ENCODE measurements around the gene COG3. TPM values are rescaled to one million over a fixed set of nuclear protein-coding genes. Genes with fewer than 3 reads are reported as not detected.

COG3 gene
- total RNA-seq, 4 donors from 2014 or later, result 31.9 to 41.9 (median 33.4) TPM

DNA sequence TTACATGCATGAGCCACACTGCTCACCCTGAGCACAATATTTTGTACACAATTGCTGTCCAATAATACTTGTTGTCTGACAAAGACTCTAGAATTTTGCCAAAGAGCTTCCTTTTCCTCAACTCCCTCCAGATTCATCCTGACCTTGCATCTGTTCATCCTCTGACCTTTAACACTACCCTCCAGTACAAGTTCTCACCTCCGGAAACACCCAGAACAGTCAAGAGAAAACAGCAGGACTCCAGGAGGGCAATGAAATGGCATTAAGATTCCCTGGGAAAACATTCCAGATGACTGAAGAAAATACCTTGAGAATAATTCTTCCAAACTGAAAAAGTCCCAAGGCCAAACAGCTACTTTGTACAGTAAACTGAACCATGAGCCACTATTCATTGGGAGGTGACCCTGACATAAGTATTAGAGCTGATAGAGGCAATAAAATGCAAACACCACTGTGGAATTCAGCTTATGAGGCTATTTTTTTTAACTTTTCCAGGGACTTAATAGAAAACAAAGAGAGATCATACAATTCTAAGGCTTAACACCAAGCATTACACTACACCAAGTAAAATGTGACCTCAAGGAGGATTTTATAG, 15.7 kb upstream of the COG3 start:
- WGBS, 2 donors, result 83 to 95% methylated on average over 1 of the region's 1 CpG
- TF ChIP-seq POLR2A (IDR thresholded peaks at IDR 0.05), result no peak
- TF ChIP-seq, protein P1, sequence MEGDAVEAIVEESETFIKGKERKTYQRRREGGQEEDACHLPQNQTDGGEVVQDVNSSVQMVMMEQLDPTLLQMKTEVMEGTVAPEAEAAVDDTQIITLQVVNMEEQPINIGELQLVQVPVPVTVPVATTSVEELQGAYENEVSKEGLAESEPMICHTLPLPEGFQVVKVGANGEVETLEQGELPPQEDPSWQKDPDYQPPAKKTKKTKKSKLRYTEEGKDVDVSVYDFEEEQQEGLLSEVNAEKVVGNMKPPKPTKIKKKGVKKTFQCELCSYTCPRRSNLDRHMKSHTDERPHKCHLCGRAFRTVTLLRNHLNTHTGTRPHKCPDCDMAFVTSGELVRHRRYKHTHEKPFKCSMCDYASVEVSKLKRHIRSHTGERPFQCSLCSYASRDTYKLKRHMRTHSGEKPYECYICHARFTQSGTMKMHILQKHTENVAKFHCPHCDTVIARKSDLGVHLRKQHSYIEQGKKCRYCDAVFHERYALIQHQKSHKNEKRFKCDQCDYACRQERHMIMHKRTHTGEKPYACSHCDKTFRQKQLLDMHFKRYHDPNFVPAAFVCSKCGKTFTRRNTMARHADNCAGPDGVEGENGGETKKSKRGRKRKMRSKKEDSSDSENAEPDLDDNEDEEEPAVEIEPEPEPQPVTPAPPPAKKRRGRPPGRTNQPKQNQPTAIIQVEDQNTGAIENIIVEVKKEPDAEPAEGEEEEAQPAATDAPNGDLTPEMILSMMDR (IDR thresholded peaks at IDR 0.05), result no peak
- intact Hi-C loops (cut with DNase I; ENCODE audit: low total_unique reads), result no loop called here
- no peak overlapping the region for H3K4me3 ChIP-seq (ENCODE audit: low read depth, poor library complexity, severe bottlenecking)
- no peak for DNase-seq (ENCODE audit: low spot score in 2 of 2)

DNA sequence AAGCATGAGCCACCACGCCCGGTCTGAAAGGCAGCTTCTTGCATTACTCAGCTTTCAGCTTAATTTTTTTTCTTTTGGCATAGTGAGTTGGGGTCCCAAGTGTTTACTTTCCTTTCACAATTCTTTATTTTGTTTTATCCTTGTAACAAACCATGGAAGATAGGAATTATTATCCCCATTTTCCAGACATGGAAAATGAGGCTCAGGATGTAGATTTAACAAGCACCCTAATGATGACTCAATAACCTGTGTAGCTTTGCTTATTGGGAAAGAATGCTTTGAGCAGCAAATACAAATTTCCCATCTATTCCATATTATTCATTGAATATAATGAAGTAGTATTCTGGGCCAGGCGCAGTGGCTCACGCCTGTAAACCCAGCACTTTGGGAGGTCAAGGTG, 13.5 kb upstream of the COG3 start:
- no peak for DNase-seq (ENCODE audit: low spot score in 2 of 2)
- 89 to 90% methylated on average over 4 of the region's 4 CpGs for WGBS, 2 donors
- intact Hi-C loops (cut with DNase I; ENCODE audit: low total_unique reads), result no loop called here
- TF ChIP-seq, protein P1 (IDR thresholded peaks at IDR 0.05), result no peak
- no peak for TF ChIP-seq POLR2A (IDR thresholded peaks at IDR 0.05)
- H3K4me3 ChIP-seq (ENCODE audit: low read depth, poor library complexity, severe bottlenecking), result no peak overlapping the region

DNA sequence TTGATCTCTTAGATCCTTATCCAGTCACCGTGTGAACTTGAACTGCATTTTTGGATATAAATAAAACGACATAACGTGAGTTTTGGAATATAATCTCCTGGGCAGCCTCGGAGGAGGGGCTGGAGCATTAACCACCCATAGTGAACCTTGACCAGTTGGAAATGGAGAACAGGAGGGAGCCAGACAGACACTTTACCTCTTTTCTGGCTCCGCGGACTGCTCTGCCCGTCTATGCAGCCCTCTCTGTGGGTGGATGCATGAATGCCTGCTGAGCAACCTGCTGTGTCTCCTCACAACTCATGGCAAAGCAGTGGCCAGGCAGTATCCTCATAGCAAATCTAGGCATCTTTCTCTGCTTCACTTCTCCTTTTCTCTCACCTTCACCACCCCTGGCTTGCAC, 10.5 kb upstream of the COG3 start:
- DNase-seq (ENCODE audit: low spot score in 2 of 2), result no peak
- TF ChIP-seq POLR2A (IDR thresholded peaks at IDR 0.05), result no peak
- TF ChIP-seq, protein P1 (IDR thresholded peaks at IDR 0.05), result no peak
- 71 to 88% methylated on average over 7 of the region's 7 CpGs for WGBS, 2 donors
- no peak overlapping the region for H3K4me3 ChIP-seq (ENCODE audit: low read depth, poor library complexity, severe bottlenecking)
- intact Hi-C loops (cut with DNase I; ENCODE audit: low total_unique reads), result no loop called here

DNA sequence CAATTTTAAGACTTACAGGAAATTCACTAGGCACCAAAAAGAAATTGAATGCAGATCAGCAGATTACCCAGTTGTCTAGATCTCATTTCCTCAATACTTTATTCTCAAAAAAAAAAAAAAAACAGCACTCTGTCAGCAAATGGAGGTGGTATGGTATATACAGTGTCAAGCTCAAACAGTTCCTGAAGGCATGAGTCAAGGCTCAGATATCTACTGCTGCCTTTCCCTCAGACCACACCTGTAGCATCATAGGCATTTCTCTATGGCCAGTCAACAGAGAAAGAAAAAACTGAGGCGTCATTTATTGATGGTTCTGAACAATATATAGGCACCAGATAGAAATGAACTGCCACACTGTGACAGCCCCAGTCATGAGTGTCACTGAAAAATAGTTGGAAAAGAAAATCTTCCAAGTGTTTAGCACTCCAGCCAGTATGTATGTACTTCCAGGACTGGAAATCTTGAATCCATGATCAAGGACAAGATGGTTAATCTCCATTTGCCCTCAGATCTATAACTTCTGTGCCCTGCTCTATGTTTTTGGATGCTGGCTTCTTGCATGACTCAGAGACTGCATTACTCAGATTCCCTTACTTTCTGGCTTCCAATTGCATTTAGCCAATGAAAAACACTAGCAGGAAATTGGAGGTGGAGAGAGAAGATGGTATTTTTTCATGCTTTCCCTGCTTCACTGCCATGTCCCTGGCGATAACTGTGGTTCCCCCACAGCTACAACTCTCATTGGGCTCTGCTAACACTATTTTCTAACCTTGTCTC, 8.4 kb upstream of the COG3 start:
- no peak for DNase-seq (ENCODE audit: low spot score in 2 of 2)
- WGBS, 2 donors, result 80 to 94% methylated on average over 2 of the region's 2 CpGs
- H3K4me3 ChIP-seq (ENCODE audit: low read depth, poor library complexity, severe bottlenecking), result no peak overlapping the region
- intact Hi-C loops (cut with DNase I; ENCODE audit: low total_unique reads), result no loop called here
- no peak for TF ChIP-seq POLR2A (IDR thresholded peaks at IDR 0.05)
- TF ChIP-seq, protein P1 (IDR thresholded peaks at IDR 0.05), result no peak

DNA sequence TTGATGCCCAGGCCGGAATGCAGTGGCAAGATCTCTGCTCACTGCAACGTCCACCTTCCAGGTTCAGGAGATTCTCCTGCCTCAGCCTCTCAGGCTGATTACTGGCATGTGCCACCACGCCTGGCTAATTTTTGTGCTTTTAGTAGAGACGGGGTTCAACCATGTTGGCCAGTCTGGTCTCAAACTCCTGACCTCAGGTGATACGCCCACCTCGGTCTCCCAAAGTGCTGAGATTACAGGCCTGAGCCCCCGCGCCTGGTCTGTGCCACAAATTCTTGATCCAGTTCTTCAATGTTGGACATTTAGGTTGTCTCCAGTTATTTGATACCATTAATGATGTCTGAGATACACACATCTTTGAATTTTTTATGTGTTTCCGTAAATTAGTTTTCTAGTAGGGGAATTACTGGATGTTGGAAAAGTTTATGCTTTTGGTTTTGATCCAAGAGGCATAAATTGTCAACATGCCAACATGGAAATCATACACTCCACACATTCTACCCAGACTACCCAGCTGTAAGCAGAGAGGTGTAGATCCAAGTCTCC, 525 bp upstream of the COG3 start:
- intact Hi-C loops (cut with DNase I; ENCODE audit: low total_unique reads), result no loop called here
- DNase-seq (ENCODE audit: low spot score in 2 of 2), result peak in 1 of 2 donors; percentile 84
- WGBS, 2 donors, result 80 to 81% methylated on average over 9 of the region's 9 CpGs
- TF ChIP-seq, protein P1 (IDR thresholded peaks at IDR 0.05), result no peak
- TF ChIP-seq POLR2A (IDR thresholded peaks at IDR 0.05), result no peak
- H3K4me3 ChIP-seq (ENCODE audit: low read depth, poor library complexity, severe bottlenecking), result no peak overlapping the region

Data from lower leg skin (tissue), 4 donors.